Adrenal gland (tissue), 12 donors: ENCODE results near the gene SMARCC1. TPM values are rescaled to one million over a fixed set of nuclear protein-coding genes. Genes with fewer than 3 reads are reported as not detected.

Source experiments
- DNase-seq, 7 donors: peaks; one replicate each; pipeline ENCODE4 v3.0.0-alpha.2; 2019 to 2020
- H3K27ac ChIP-seq, 5 donors: fragments of 200-600 bp; sonication (generic) in 4 of 5; 1 replicate in 3 of 5; 2 replicates in 2 of 5; pipeline versions ENCODE4 v1.5.1 to v1.8.0; 2016 to 2020; ENCODE audit warnings: mild to moderate bottlenecking in 1 of 5
- H3K27me3 ChIP-seq: fragments of 200-600 bp; 2 replicates; pipeline ENCODE4 v1.8.0; 2021
- H3K36me3 ChIP-seq, 2 donors: fragments of 200-600 bp; replicated peaks in 1 of 2; 1 replicate in 1 of 2; 2 replicates in 1 of 2; pipeline versions ENCODE4 v1.5.1 to v1.8.0; 2018 to 2022
- H3K4me1 ChIP-seq, 2 donors: fragments of 200-600 bp; replicated peaks in 1 of 2; 1 replicate in 1 of 2; 2 replicates in 1 of 2; pipeline versions ENCODE4 v1.5.1 to v1.8.0; 2018 to 2021
- H3K4me3 ChIP-seq, 4 donors: fragments of 200-600 bp; sonication (generic) in 3 of 4; one replicate each; pipeline ENCODE4 v1.5.1; 2016 to 2018
- H3K9me3 ChIP-seq, 3 donors: fragments of 200-600 bp; sonication (generic) in 1 of 3; replicated peaks in 1 of 3; 1 replicate in 2 of 3; 2 replicates in 1 of 3; pipeline versions ENCODE4 v1.5.1 to v1.8.0; 2016 to 2021
- POLR2A ChIP-seq, 2 donors: fragments of 450-650 bp; IDR thresholded peaks; one replicate each; pipeline ENCODE4 v1.6.1; 2017; ENCODE audit warnings: antibody characterized with exemption in 2 of 2, mild to moderate bottlenecking in 2 of 2, moderate library complexity in 1 of 2
- WGBS, 4 donors: extraction: QIAGEN DNeasy Blood & Tissue Kit in 2 of 4; methylation state at CpG; one replicate each; pipeline versions ENCODE4 v1.1.5 to v1.1.7; 2013 to 2017; 5-methylcytosine and 5-hydroxymethylcytosine counted together
- intact Hi-C, 2 donors: fragments of 100-400 bp; cut with DNase I; formaldehyde crosslinking; loops; one replicate each; pipeline versions ENCODE4 v1.14.1 to v1.15.0; 2022 to 2023
- polyA plus RNA-seq, 3 donors: library from polyadenylated mRNA; stranded (reverse); fragments of 200-250 nt in 2 of 3; fragments of 350-450 nt in 1 of 3; fragmentation: Illumina TruSeq in 1 of 3; extraction: RNeasy Lipid Tissue Mini Kit (QIAGEN cat#74804) in 1 of 3; gene quantifications; one replicate each; pipeline ENCODE4 v1.2.3, GENCODE V29; 2013 to 2014
- total RNA-seq, 9 donors: library from RNA; depleted of rRNA in 4 of 9; stranded (reverse); fragments of >200 nt in 4 of 9; fragments of 120-200 nt in 1 of 9; fragmentation: NEBNext Ultra II Directional in 1 of 9; extraction: Animal tissue kit (Norgen Biotek cat#: 25700) in 1 of 9; gene quantifications; one replicate each; pipeline versions ENCODE4 v1.1.0 to v1.2.4, GENCODE V29; 2013 to 2023
- TF ChIP-seq, protein P1 (sequence below), 6 experiments: fragments of 450-650 bp in 4 of 6; fragments of 200-600 bp in 2 of 6; sonication (generic) in 1 of 6; IDR thresholded peaks; 1 replicate in 5 of 6; 2 replicates in 1 of 6; pipeline versions ENCODE4 v1.5.1 to v1.8.0; 2016 to 2021; ENCODE audit warnings: antibody characterized with exemption in 6 of 6, mild to moderate bottlenecking in 2 of 6, moderate library complexity in 1 of 6
- donor health status: healthy with polysubstance abuse.
- donor health status: Bipolar disorder and iron deficiency.
- donor health status: DM: yes; HTN: yes; CAD: no.
- donor health status: DM: no; HTN: no; CAD: no.
- donor health status: DM: no; HTN: no; CAD: no.
- donor health status: DM: yes; HTN: yes; CAD: no.

The SMARCC1 gene
- total and polyA plus RNA-seq, 12 donors, result 5.5 to 47.4 (median 19.9) TPM

DNA sequence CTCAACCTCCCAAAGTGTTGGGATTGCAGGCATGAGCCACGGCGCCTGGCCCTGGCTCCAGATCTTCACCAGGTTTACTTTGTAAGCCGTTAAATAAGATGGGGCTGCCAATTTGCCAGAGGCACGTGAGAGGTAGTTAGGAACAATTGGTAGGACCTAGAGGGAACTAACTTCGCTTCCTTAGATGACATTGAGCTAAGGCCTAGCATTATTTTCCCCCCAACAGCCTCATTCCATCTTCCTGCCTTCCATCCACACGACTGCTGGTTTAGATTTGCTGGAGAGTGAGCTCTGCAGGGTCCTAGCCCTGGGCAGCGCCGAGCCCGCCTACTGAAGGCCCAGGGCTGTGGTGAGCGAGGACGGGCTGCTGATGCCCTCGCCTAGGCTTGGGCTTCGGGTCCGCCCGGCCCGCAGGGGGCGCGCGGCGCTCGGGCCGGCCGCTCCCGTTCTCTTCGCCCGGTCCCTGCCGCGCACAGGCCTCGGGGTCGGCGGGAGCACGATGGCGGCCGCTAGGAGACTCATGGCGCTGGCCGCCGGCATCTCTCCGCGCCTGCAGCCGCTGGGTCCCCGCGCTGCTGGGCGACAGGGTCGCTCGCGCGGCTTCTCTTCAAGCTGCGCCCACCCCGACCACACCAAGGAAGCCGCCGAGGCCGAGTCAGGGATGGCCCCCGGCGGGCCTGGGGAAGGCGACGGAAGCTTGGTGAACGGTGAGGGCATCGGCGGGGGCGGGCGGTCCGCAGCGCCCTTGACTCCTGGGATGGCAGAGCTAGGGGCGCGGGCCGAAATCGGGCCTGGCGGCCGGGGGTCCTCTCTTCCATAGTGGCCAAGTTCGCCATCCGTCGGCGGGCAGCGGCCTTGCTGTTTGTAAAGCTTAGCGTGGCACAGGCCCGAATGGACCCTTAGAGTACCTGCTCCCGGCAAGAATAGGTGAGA lies 43.1 kb upstream of the SMARCC1 start:
- WGBS, 4 donors, result 4 to 14% (median 9%) methylated on average over 10 to 77 of the region's 77 CpGs
- TF ChIP-seq POLR2A (IDR thresholded peaks at IDR 0.05), result peak in 1 of 2 donors; percentile 47
- TF ChIP-seq, protein P1, sequence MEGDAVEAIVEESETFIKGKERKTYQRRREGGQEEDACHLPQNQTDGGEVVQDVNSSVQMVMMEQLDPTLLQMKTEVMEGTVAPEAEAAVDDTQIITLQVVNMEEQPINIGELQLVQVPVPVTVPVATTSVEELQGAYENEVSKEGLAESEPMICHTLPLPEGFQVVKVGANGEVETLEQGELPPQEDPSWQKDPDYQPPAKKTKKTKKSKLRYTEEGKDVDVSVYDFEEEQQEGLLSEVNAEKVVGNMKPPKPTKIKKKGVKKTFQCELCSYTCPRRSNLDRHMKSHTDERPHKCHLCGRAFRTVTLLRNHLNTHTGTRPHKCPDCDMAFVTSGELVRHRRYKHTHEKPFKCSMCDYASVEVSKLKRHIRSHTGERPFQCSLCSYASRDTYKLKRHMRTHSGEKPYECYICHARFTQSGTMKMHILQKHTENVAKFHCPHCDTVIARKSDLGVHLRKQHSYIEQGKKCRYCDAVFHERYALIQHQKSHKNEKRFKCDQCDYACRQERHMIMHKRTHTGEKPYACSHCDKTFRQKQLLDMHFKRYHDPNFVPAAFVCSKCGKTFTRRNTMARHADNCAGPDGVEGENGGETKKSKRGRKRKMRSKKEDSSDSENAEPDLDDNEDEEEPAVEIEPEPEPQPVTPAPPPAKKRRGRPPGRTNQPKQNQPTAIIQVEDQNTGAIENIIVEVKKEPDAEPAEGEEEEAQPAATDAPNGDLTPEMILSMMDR (IDR thresholded peaks at IDR 0.05), result peak in 5 of 6 experiments; percentile 46 to 88 (median 85)
- Histone ChIP-seq H3K27me3 (no peaks in the 10 kb centered on the region), H3K4me3 (peak overlapping the region; percentile 73 to 92 (median 89)), H3K9me3 (no peaks in the 10 kb centered on the region), H3K4me1 (peaks cover 9 to 20% of the 10 kb centered on the region in 2 donors), H3K27ac (peak overlapping the region in 4 of 5 donors; percentile 60 to 90 (median 84)), H3K36me3 (peaks cover 0 to 28% of the 10 kb centered on the region in 2 donors)
- DNase-seq, result peak; percentile 72 to 81 (median 76)
- intact Hi-C loops, result no loop called here

DNA sequence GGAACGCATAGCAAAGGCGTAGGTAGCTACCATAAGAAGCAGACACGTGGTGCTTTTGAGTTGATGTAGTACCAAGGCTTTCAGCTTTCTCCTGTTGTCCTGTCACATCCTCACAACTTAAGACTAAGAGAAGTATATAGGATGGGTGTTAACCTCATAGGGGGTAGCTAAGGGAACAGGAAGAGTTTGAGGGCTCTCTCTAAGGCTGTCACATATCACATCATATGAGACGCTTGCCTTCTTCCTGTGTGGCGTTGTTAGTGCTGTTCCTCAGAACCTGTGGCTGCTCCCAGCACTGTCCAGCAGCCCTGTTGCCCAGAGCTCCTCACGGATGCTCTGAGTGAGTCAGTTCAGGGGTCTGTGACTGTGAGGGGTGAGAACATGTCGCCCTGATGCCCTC lies 35.9 kb upstream of the SMARCC1 start:
- 91 to 94% (median 92%) methylated on average over 5 to 7 of the region's 7 CpGs for WGBS, 4 donors
- Histone ChIP-seq H3K4me3 (no peak overlapping the region), H3K27me3 (no peaks in the 10 kb centered on the region), H3K4me1 (no peaks in the 10 kb centered on the region), H3K36me3 (peaks cover 0 to 32% of the 10 kb centered on the region in 2 donors), H3K27ac (no peak overlapping the region), H3K9me3 (no peaks in the 10 kb centered on the region)
- TF ChIP-seq, protein P1 (IDR thresholded peaks at IDR 0.05), result no peak
- no peak for TF ChIP-seq POLR2A (IDR thresholded peaks at IDR 0.05)
- no peak for DNase-seq
- intact Hi-C loops, result no loop called here

DNA sequence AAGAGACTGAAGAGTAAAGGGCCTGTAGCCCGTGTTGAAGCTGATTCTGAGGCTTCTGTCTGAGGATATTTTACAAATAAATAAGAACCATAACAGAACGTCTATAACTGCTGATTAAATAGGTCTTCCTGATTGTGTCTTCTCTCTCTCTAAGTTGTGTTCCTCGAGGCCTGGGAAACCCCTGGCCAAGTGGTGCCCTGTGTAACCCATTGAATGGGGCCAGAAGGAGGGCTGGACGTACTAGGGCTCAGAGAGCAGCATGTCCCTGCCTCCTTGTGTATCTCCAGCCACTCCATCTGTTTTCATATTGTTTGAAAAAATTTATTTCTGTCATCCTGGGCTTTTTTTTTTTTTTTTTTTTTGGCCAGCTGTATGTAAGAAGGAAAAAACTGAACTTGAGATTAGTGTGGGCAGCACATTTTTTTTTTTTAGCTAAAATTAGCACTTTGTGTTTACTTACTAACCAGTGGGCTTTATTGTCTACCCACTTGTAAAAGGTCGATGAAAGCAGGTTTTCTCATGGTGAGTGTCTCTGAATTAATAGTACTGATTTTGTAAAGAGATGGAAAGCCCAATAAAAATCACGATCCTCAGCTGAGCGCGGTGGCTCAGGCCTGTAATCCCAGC lies 32.0 kb upstream of the SMARCC1 start:
- TF ChIP-seq POLR2A (IDR thresholded peaks at IDR 0.05), result no peak
- TF ChIP-seq, protein P1 (IDR thresholded peaks at IDR 0.05), result no peak
- no peak for DNase-seq
- no peaks in the 10 kb centered on the region for H3K4me1 ChIP-seq
- intact Hi-C loops, result no loop called here
- H3K27me3 ChIP-seq, result no peaks in the 10 kb centered on the region
- no peak overlapping the region for H3K4me3 ChIP-seq
- no peak overlapping the region for H3K27ac ChIP-seq
- WGBS, 4 donors, result 83 to 86% (median 84%) methylated on average over 7 to 8 of the region's 8 CpGs
- no peaks in the 10 kb centered on the region for H3K9me3 ChIP-seq
- H3K36me3 ChIP-seq, result peaks cover 0 to 48% of the 10 kb centered on the region in 2 donors

DNA sequence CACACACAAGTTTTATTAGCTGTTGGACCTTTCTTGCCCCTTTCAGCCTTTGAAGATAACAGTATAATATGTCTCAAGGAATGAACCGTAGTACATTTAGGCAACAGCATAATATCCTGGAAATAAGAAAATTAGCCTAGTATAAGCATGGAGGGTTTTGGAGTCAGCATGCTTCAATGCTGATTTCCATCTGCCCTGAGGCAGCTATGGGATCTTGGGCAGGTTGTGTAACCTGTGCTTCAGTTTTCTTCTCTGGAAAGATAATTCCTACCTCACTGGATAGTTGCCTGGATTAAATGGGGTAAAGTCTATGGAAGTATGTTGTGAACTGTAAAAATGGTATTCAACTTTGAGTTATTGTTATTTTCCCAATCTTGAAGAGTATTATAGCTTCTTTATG lies 22.9 kb upstream of the SMARCC1 start:
- no peak overlapping the region for H3K4me3 ChIP-seq
- H3K9me3 ChIP-seq, result no peaks in the 10 kb centered on the region
- peaks cover 12 to 26% of the 10 kb centered on the region in 2 donors for H3K4me1 ChIP-seq
- peaks cover 0 to 32% of the 10 kb centered on the region in 2 donors for H3K36me3 ChIP-seq
- no peak overlapping the region for H3K27ac ChIP-seq
- WGBS, 4 donors, result 91 to 95% (median 92%) methylated on average over 1 of the region's 1 CpG
- H3K27me3 ChIP-seq, result no peaks in the 10 kb centered on the region
- DNase-seq, result no peak
- intact Hi-C loops, result no loop called here
- TF ChIP-seq, protein P1 (IDR thresholded peaks at IDR 0.05), result no peak
- no peak for TF ChIP-seq POLR2A (IDR thresholded peaks at IDR 0.05)
